GM12801 (cell line): ENCODE measurements around the gene C2orf81.

Experiments used
- CTCF ChIP-seq: IDR thresholded peaks from one replicate; pipeline ENCODE4 v1.5.1; 2011; ENCODE audit warnings: control low read depth; ENCODE audit not compliant: insufficient read length; ENCODE audit errors: extremely low read depth

C2orf81 gene

GRCh38 chr2:74373221-74373676 is 48.2 kb downstream of the C2orf81 start:
- TF ChIP-seq CTCF = no peak

GRCh38 chr2:74372674-74373073 is 48.7 kb downstream of the C2orf81 start:
- TF ChIP-seq CTCF = no peak

GRCh38 chr2:74371421-74371820 is 50.0 kb downstream of the C2orf81 start:
- no peak for TF ChIP-seq CTCF

- no peak for TF ChIP-seq CTCF
Measured at GRCh38 chr2:74369976-74370375, 51.4 kb downstream of the C2orf81 start.

- TF ChIP-seq CTCF = no peak
Measured at GRCh38 chr2:74368499-74368898, 52.9 kb downstream of the C2orf81 start.

- no peak for TF ChIP-seq CTCF
Measured at GRCh38 chr2:74367789-74368188, 53.6 kb downstream of the C2orf81 start.

- no peak for TF ChIP-seq CTCF
Measured at GRCh38 chr2:74366036-74366435, 55.4 kb downstream of the C2orf81 start.
